Tibial artery (tissue), 4 donors: ENCODE data around the gene PRRG4.
"Not testable (repeated sequence)": the region's sequence is repeated elsewhere in the genome, so short reads cannot be mapped to it uniquely, and the experiment has no call there.

ENCODE experiments used
- DNase-seq, 2 donors: peaks; one replicate each; pipeline ENCODE4 v3.0.0-alpha.2; 2019
- H3K27ac ChIP-seq, 2 donors: fragments of 200-600 bp; sonication (generic) in 1 of 2; 1 replicate in 1 of 2; 2 replicates in 1 of 2; pipeline ENCODE4 v1.5.1; 2018 to 2019; ENCODE audit warnings: mild to moderate bottlenecking in 1 of 2
- H3K27me3 ChIP-seq, 2 donors: fragments of 200-600 bp; sonication (generic) in 1 of 2; one replicate each; pipeline versions ENCODE4 v1.5.1 to v1.6.0; 2016 to 2019
- H3K36me3 ChIP-seq, 3 donors: fragments of 200-600 bp; sonication (generic) in 2 of 3; one replicate each; pipeline ENCODE4 v1.5.1; 2016 to 2019; ENCODE audit warnings: mild to moderate bottlenecking in 2 of 3
- H3K4me1 ChIP-seq, 4 donors: fragments of 200-600 bp; sonication (generic) in 2 of 4; 1 replicate in 3 of 4; 2 replicates in 1 of 4; pipeline ENCODE4 v1.5.1; 2016 to 2019
- H3K4me3 ChIP-seq, 2 donors: fragments of 200-600 bp; sonication (generic) in 1 of 2; 1 replicate in 1 of 2; 2 replicates in 1 of 2; pipeline ENCODE4 v1.5.1; 2018 to 2019; ENCODE audit warnings: mild to moderate bottlenecking in 2 of 2
- H3K9me3 ChIP-seq, 3 donors: fragments of 200-600 bp; sonication (generic) in 1 of 3; one replicate each; pipeline ENCODE4 v1.5.1; 2016 to 2019
- intact Hi-C: fragments of 100-400 bp; cut with DNase I; formaldehyde crosslinking; loops from one replicate; pipeline ENCODE4 v1.15.0; 2023; ENCODE audit warnings: low total_unique reads
- TF ChIP-seq, protein P1 (sequence below), 2 experiments: fragments of 200-600 bp in 1 of 2; fragments of 450-650 bp in 1 of 2; IDR thresholded peaks; one replicate each; pipeline ENCODE4 v1.5.1; 2017 to 2019; ENCODE audit warnings: antibody characterized with exemption in 2 of 2, mild to moderate bottlenecking in 1 of 2, moderate library complexity in 1 of 2

Gene PRRG4

DNA sequence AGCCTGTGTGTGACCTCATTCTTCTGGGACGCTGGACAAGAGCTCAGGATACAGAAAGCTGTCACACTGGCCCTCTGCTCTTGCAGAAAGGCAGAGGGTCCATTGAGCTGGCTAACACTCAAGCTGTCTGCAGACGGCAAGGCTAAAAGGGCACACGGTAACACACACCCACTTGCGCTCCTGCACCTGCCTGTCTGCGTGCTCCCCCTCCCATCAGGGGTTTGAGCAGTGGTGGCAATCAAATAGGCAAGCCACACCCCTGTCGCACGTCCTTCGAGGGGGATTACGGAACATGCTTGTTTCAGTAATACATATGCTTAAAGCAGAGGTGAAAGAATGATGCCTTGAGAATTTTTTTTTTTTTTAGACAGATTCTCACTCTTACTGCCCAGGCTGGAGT, 55.8 kb downstream of the PRRG4 start:
- Histone ChIP-seq H3K36me3 (no peaks in the 10 kb centered on the region), H3K27me3 (no peaks in the 10 kb centered on the region), H3K4me3 (no peak overlapping the region), H3K9me3 (no peaks in the 10 kb centered on the region), H3K4me1 (no peaks in the 10 kb centered on the region), H3K27ac (no peak overlapping the region)
- TF ChIP-seq, protein P1, sequence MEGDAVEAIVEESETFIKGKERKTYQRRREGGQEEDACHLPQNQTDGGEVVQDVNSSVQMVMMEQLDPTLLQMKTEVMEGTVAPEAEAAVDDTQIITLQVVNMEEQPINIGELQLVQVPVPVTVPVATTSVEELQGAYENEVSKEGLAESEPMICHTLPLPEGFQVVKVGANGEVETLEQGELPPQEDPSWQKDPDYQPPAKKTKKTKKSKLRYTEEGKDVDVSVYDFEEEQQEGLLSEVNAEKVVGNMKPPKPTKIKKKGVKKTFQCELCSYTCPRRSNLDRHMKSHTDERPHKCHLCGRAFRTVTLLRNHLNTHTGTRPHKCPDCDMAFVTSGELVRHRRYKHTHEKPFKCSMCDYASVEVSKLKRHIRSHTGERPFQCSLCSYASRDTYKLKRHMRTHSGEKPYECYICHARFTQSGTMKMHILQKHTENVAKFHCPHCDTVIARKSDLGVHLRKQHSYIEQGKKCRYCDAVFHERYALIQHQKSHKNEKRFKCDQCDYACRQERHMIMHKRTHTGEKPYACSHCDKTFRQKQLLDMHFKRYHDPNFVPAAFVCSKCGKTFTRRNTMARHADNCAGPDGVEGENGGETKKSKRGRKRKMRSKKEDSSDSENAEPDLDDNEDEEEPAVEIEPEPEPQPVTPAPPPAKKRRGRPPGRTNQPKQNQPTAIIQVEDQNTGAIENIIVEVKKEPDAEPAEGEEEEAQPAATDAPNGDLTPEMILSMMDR (IDR thresholded peaks at IDR 0.05), result no peak
- no peak for DNase-seq
- intact Hi-C loops, result no loop called here

DNA sequence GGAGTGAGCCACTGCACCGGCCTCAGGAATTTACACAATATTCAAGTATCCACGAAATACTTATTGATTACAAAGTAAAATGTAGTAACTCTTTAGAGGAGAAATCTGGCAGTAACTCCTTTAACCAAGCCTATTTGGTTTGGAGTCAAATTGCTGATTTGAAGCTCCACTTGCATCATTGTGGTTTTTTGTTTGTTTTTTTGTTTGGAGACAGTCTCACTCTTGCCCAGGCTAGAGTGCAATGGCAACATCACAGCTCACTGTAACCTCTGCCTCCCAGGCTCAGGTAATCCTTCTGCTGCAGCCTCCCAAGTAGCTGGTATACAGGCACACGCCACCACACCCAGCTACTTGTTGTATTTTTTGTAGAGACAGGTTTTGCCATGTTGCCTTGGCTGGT, 56.5 kb downstream of the PRRG4 start:
- H3K36me3 ChIP-seq, result no peaks in the 10 kb centered on the region
- intact Hi-C loops, result no loop called here
- no peaks in the 10 kb centered on the region for H3K27me3 ChIP-seq
- no peak overlapping the region for H3K4me3 ChIP-seq
- H3K27ac ChIP-seq, result no peak overlapping the region
- no peaks in the 10 kb centered on the region for H3K9me3 ChIP-seq
- no peak for DNase-seq
- H3K4me1 ChIP-seq, result no peaks in the 10 kb centered on the region
- TF ChIP-seq, protein P1 (IDR thresholded peaks at IDR 0.05), result no peak

DNA sequence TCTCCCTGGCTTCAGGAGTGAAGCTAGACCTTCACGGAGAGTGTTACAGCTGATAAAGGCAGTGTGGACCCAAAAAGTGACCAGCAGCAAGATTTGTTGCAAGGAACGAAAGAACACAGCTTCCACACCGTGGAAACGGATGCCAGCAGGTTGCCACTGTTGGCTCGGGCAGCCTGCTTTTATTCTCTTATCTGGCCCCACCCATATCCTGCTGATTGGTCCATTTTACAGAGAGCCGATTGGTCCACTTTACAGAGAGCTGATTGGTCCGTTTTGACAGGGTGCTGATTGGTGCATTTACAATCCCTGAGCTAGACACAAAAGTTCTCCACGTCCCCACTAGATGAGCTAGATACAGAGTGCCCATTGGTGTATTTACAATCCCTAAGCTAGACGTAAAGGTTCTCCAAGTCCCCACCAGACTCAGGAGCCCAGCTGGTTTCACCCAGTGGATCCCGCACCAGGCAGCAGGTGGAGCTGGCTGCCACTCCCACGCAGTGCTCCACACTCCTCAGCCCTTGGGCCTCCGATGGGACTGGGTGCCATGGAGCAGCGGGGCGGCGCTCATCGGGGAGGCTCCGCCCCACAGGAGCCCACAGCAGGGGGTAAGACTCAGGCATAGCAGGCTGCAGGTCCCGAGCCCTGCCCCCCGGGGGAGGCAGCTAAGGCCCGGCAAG, 58.1 kb downstream of the PRRG4 start:
- DNase-seq, H3K27me3 ChIP-seq, H3K9me3 ChIP-seq, H3K36me3 ChIP-seq, H3K4me3 ChIP-seq, intact Hi-C loops, H3K27ac ChIP-seq, H3K4me1 ChIP-seq: not testable (repeated sequence)

DNA sequence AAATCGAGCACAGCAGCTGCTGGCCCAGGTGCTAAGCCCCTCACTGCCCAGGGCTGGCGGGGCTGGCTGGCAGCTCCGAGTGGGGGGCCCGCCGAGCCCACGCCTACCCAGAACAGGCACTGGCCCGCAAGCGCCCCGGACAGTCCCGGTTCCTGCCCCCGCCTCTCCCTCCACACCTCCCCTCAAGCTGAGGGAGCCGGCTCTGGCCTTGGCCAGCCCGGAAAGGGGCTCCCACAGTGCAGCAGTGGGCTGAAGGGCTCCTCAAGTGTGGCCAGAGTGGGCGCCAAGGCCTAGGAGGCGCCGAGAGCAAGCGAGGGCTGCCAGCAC, 58.6 kb downstream of the PRRG4 start:
- H3K27me3 ChIP-seq, DNase-seq, H3K27ac ChIP-seq, H3K9me3 ChIP-seq, H3K36me3 ChIP-seq, H3K4me3 ChIP-seq, intact Hi-C loops, H3K4me1 ChIP-seq: not testable (repeated sequence)

DNA sequence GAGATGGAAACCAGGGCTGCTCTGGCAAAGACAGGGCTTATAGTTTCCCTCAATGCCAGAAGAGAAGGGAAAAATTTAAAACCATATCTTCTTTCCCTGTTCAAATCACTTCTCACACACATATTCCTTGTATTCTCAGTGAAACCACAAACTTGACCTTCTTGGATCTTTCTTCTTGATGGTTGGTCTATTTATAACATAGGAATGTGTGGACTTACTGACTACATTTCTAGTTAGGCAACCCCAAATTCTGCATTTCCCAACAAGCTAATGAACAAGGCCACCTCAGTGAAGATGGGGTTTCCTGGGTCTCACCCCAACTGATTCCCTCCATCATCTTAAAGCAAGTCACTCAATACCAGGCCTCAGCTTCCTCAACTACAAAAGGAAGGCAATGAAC, 59.1 kb downstream of the PRRG4 start:
- no peak overlapping the region for H3K27ac ChIP-seq
- no peaks in the 10 kb centered on the region for H3K9me3 ChIP-seq
- intact Hi-C loops, result no loop called here
- H3K4me3 ChIP-seq, result no peak overlapping the region
- H3K4me1 ChIP-seq, result peaks cover 0 to 6% (median 0%) of the 10 kb centered on the region in 4 donors
- H3K27me3 ChIP-seq, result no peaks in the 10 kb centered on the region
- no peak for DNase-seq
- TF ChIP-seq, protein P1 (IDR thresholded peaks at IDR 0.05), result no peak
- no peaks in the 10 kb centered on the region for H3K36me3 ChIP-seq

DNA sequence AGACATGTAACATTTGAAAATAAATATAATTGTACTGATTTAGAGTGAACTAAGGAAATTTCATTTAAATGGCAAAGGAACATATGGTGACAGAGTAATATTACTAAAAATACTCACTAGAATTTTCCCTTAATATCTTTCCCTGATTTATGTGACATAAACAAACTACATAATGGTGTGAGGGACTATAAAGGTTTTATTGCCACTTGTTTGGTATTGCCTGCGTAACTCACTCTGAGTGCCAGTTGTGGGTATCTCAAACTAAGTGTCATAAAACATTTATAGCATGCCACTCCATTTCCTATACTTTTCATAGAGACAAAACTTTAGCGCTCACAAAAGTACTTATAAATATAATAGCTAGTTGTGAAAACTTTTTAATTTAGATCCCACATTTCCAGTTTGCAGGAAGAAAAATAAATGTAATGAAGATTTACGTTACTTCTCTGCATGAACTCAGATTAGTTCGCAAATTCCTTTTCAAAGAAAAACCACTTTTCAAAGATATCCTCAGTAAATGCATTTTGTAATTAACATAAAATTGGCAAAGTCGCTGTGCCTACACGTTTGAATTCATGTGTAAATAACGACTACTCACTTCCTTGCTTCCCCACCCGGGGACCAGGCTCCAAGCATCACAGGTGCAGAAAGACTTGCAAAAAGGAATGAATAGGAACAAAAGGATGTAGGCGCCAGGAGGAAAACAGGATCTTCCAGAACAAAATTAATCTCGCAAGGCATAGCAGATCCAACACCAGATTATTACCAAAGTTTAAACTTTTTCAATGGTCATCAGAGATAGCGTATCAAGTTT, 61.3 kb downstream of the PRRG4 start:
- intact Hi-C loops, result no loop called here
- H3K4me3 ChIP-seq, result no peak overlapping the region

More for the DNA sequence above, 61.3 kb downstream of the PRRG4 start:
- no peaks in the 10 kb centered on the region for H3K9me3 ChIP-seq
- peaks cover 0 to 19% (median 5%) of the 10 kb centered on the region in 4 donors for H3K4me1 ChIP-seq
- no peak overlapping the region for H3K27ac ChIP-seq
- H3K27me3 ChIP-seq, result no peaks in the 10 kb centered on the region
- DNase-seq, result no peak
- H3K36me3 ChIP-seq, result no peaks in the 10 kb centered on the region
- TF ChIP-seq, protein P1 (IDR thresholded peaks at IDR 0.05), result no peak
